ENCODE results near the gene EP400.

DNA sequence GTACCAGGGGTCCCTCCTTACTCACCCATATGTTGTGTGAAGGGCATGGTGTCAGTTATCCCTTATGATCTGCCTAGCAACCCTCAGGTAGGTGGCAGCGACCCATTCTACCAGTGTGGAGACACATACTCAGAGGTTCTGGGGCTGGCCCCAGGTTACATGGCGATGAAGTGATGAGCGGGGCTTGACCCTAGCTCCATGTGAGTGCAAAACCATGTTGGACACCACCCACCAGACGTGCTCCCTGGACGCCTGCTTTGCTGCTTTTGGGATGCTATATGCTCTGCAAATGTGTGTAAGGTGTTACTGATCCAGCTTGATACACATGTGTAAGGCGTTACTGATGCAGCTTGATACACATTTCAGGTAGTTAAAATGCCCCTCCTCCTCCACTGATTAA lies 33.3 kb downstream of the EP400 start:
- TF ChIP-seq, protein P1, sequence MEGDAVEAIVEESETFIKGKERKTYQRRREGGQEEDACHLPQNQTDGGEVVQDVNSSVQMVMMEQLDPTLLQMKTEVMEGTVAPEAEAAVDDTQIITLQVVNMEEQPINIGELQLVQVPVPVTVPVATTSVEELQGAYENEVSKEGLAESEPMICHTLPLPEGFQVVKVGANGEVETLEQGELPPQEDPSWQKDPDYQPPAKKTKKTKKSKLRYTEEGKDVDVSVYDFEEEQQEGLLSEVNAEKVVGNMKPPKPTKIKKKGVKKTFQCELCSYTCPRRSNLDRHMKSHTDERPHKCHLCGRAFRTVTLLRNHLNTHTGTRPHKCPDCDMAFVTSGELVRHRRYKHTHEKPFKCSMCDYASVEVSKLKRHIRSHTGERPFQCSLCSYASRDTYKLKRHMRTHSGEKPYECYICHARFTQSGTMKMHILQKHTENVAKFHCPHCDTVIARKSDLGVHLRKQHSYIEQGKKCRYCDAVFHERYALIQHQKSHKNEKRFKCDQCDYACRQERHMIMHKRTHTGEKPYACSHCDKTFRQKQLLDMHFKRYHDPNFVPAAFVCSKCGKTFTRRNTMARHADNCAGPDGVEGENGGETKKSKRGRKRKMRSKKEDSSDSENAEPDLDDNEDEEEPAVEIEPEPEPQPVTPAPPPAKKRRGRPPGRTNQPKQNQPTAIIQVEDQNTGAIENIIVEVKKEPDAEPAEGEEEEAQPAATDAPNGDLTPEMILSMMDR (optimal IDR thresholded peaks at IDR 0.05 in 1 of 3, IDR thresholded peaks at IDR 0.05 in 1 of 3, conservative IDR thresholded peaks at IDR 0.05 in 1 of 3; ENCODE audit: extremely low read depth in 1 of 3, insufficient read depth in 2 of 3, low read length in 3 of 3): no peak
- no peak for TF ChIP-seq EZH2 (IDR thresholded peaks at IDR 0.05; ENCODE audit: low read length)
